ENCODE measurements around the gene REEP1. TPM values are rescaled to one million over a fixed set of nuclear protein-coding genes. Genes with fewer than 3 reads are reported as not detected.

REEP1 gene
- total RNA-seq, 1 donor from 2014 or later, result 167 TPM

DNA sequence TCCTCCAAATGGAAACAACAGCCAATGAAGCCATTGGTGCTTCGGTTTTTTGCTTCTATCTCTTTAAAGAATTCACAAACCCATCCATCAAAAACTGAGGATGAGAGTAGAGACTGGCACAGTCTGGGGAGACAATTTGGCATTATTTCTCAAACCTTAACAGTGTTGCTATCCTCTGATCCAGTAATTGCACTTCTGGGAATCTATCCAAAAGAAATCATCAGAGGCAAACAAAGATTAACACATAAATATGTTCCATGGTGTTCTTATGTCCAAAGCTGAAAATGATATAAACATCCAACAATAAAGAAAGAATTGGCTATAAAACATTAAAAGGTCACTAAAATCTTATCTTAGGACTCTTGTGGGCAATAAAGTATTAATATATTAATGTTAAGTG is 35.1 kb downstream of the REEP1 start:
- no peak for DNase-seq
- no peaks in the 10 kb centered on the region for H3K36me3 Mint-ChIP-seq (ENCODE audit: unreplicated experiment)
- peaks cover 14% of the 10 kb centered on the region for H3K27me3 Mint-ChIP-seq (ENCODE audit: unreplicated experiment)
- TF ChIP-seq, protein P1, sequence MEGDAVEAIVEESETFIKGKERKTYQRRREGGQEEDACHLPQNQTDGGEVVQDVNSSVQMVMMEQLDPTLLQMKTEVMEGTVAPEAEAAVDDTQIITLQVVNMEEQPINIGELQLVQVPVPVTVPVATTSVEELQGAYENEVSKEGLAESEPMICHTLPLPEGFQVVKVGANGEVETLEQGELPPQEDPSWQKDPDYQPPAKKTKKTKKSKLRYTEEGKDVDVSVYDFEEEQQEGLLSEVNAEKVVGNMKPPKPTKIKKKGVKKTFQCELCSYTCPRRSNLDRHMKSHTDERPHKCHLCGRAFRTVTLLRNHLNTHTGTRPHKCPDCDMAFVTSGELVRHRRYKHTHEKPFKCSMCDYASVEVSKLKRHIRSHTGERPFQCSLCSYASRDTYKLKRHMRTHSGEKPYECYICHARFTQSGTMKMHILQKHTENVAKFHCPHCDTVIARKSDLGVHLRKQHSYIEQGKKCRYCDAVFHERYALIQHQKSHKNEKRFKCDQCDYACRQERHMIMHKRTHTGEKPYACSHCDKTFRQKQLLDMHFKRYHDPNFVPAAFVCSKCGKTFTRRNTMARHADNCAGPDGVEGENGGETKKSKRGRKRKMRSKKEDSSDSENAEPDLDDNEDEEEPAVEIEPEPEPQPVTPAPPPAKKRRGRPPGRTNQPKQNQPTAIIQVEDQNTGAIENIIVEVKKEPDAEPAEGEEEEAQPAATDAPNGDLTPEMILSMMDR (IDR thresholded peaks at IDR 0.05; ENCODE audit: partially characterized antibody, unreplicated experiment), result no peak
- H3K27ac Mint-ChIP-seq (ENCODE audit: unreplicated experiment), result peak overlapping the region; percentile 83
- peaks cover 21% of the 10 kb centered on the region for H3K9me3 Mint-ChIP-seq (ENCODE audit: unreplicated experiment)
- H3K4me1 Mint-ChIP-seq (ENCODE audit: low read depth, unreplicated experiment), result peaks cover 76% of the 10 kb centered on the region
- H3K4me3 Mint-ChIP-seq (ENCODE audit: unreplicated experiment), result peak overlapping the region; percentile 72

DNA sequence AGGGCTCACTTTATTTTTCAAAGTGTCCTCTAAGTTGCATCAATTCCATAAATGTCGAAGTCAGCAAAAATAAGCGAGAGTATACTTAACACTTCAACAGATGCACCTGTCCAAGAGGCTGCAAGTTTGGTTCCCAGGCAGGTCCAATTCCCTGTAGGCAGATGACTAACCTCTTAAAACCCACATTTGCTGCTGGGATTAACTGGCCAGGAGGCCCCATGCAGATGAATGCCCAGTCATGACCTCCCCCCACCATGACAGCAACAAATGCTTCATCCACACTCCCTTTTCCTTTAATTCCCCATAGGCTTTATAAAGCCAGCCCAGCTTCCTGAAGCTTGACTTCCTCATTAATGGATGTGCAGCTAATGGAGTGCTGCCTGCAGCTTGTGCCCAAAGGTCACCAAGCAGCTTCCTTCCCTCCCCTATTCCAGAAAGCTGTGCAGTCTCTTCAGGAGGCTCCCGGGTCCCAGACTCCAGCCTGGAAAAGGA is 35.7 kb downstream of the REEP1 start:
- H3K9me3 Mint-ChIP-seq (ENCODE audit: unreplicated experiment), result peaks cover 21% of the 10 kb centered on the region
- H3K27ac Mint-ChIP-seq (ENCODE audit: unreplicated experiment), result peak overlapping the region; percentile 83

DNA sequence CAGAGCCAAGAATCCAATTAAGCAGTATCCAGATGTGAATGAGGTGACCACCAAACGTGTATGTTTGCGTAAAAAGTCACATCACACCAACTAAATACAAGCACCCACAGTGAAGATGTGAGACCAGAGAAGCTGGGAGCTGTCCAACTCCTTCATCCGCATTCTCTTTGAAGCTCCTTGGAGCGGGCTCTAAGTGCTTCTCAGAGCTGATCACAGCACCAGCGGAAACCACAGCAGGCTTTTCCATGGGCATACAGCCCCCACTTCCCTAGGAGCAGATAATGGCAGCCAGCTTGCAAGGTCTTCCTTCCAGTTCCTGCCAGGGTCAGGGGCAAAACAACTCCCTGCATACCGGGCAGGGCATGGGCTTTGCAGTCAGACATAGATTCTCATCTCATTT is 36.4 kb downstream of the REEP1 start:
- TF ChIP-seq, protein P1 (IDR thresholded peaks at IDR 0.05; ENCODE audit: partially characterized antibody, unreplicated experiment), result no peak
- Mint-ChIP-seq H3K4me1 (ENCODE audit: low read depth, unreplicated experiment) (peaks cover 71% of the 10 kb centered on the region), H3K4me3 (ENCODE audit: unreplicated experiment) (peak overlapping the region; percentile 72), H3K36me3 (ENCODE audit: unreplicated experiment) (no peaks in the 10 kb centered on the region), H3K27ac (ENCODE audit: unreplicated experiment) (peak overlapping the region; percentile 83), H3K27me3 (ENCODE audit: unreplicated experiment) (peaks cover 14% of the 10 kb centered on the region), H3K9me3 (ENCODE audit: unreplicated experiment) (peaks cover 21% of the 10 kb centered on the region)
- DNase-seq, result no peak

More for the DNA sequence above, 35.7 kb downstream of the REEP1 start:
- H3K4me1 Mint-ChIP-seq (ENCODE audit: low read depth, unreplicated experiment), result peaks cover 76% of the 10 kb centered on the region
- DNase-seq, result peak; percentile 62
- TF ChIP-seq, protein P1 (IDR thresholded peaks at IDR 0.05; ENCODE audit: partially characterized antibody, unreplicated experiment), result no peak
- H3K27me3 Mint-ChIP-seq (ENCODE audit: unreplicated experiment), result peaks cover 14% of the 10 kb centered on the region
- H3K4me3 Mint-ChIP-seq (ENCODE audit: unreplicated experiment), result peak overlapping the region; percentile 72
- no peaks in the 10 kb centered on the region for H3K36me3 Mint-ChIP-seq (ENCODE audit: unreplicated experiment)

DNA sequence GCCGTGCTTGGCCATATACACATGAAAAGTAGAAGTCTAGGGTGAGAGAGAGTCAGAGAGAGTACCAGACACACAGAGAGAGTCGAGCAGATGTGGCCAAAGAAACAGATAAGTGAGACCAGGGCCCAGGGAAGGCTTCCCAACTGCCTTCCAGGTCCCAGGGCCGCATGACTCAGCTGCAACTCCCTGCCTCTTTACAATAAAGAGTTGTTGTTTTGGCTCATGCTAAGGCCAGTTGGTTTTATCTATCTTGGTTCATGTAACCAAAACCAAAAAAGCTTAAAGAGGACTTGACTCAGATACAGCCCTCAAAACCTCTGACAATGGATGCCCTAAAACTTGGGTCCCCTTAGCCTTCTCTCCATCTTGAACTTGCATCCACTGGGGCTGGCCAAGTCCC is 36.9 kb downstream of the REEP1 start:
- Mint-ChIP-seq H3K36me3 (ENCODE audit: unreplicated experiment) (no peaks in the 10 kb centered on the region), H3K4me1 (ENCODE audit: low read depth, unreplicated experiment) (peaks cover 68% of the 10 kb centered on the region), H3K27ac (ENCODE audit: unreplicated experiment) (peak overlapping the region; percentile 83), H3K4me3 (ENCODE audit: unreplicated experiment) (peak overlapping the region; percentile 72), H3K27me3 (ENCODE audit: unreplicated experiment) (peaks cover 11% of the 10 kb centered on the region), H3K9me3 (ENCODE audit: unreplicated experiment) (peaks cover 18% of the 10 kb centered on the region)
- TF ChIP-seq, protein P1 (IDR thresholded peaks at IDR 0.05; ENCODE audit: partially characterized antibody, unreplicated experiment), result no peak
- no peak for DNase-seq

DNA sequence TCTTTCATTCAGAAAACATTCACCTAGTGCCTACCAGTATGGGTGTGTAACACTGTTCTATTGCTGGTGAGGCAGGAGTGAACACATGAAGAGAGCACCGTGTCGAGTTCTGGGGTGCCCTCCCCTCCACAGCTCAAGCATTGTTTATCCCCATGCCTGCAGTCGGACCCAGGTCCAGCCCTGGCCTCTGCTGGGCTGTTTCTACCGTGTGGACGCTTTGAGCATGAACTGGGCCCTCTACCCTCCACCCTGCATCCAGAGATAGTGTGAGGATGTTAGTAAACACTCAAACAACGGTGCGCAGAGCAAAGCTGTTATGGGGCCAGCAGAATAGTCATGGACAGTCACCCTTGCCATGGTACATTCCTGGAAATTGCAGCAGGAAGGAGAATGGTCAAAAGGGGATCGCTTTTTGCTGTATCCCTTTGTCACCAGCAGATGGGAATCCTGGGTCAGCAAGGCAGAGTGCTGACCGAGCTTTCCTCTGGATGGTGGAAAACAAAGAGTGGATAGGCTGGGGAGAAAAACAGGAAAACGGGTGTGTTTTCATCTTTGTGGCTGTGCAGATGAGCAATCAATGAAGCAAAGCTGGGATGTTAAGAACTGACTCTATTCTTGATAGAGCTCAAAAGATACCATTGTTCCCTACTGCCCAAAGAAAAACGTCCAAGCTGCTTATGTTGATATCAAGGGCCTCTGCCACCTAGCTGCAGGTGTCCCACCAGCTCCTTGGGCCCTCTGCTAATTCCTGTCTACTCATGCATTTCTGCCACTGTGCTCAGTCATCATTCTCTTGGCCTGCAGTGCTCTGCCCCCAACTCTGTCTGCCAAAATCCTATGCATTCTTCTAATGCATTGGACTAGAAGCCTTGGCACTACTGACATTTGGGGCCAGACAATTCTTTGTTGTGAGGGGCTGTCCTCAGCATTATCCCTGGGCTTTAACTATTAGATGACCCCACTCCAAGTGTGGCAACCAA is 38.7 kb downstream of the REEP1 start:
- no peak for DNase-seq
- Mint-ChIP-seq H3K9me3 (ENCODE audit: unreplicated experiment) (peaks cover 12% of the 10 kb centered on the region), H3K27me3 (ENCODE audit: unreplicated experiment) (peaks cover 7% of the 10 kb centered on the region), H3K4me1 (ENCODE audit: low read depth, unreplicated experiment) (peaks cover 57% of the 10 kb centered on the region), H3K36me3 (ENCODE audit: unreplicated experiment) (no peaks in the 10 kb centered on the region), H3K27ac (ENCODE audit: unreplicated experiment) (peak overlapping the region; percentile 73), H3K4me3 (ENCODE audit: unreplicated experiment) (peak overlapping the region; percentile 52)
- TF ChIP-seq, protein P1 (IDR thresholded peaks at IDR 0.05; ENCODE audit: partially characterized antibody, unreplicated experiment), result no peak
